ENCODE data around the gene CALHM3.

DNA sequence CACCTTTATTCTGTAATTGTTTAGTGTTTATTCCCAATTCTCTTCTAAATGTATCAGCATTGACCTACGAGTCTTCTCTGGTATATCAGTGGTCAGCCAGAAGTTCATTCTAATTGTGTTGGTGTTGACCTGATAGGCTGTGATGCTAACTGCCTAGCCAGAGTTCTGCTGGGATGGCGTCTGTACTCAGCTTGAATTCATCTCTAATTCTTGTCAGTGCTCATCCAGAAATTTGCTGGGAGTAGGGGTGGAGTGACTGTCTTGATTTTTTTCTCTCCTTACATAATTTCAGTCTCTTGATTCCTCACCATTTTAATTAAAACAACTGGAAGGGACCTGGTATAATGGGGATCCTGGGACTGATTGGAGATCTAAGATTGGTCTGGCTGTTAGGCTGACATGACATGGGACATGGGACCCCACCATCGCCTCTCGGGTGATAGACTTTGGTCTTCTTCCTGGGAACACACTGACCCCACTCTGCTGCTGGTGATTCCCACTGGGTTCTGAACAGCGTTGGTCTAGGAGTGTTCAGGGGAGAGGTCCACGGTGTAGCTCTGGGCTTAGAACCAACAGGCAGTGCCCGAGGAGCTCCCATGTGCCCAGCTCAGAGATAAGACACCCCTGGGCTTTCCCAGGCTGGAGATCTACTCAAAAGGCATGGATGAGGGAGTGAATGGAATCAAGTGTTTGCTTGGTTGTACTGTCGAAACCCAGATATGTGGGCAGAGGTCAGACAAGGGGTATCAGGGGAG is 18.3 kb upstream of the CALHM3 start:
- TF ChIP-seq POLR2AphosphoS5 (IDR thresholded peaks at IDR 0.05) (no peak), POLR2A (IDR thresholded peaks at IDR 0.05) (no peak), EP300 (IDR thresholded peaks at IDR 0.05) (no peak)
- TF ChIP-seq, protein P1, sequence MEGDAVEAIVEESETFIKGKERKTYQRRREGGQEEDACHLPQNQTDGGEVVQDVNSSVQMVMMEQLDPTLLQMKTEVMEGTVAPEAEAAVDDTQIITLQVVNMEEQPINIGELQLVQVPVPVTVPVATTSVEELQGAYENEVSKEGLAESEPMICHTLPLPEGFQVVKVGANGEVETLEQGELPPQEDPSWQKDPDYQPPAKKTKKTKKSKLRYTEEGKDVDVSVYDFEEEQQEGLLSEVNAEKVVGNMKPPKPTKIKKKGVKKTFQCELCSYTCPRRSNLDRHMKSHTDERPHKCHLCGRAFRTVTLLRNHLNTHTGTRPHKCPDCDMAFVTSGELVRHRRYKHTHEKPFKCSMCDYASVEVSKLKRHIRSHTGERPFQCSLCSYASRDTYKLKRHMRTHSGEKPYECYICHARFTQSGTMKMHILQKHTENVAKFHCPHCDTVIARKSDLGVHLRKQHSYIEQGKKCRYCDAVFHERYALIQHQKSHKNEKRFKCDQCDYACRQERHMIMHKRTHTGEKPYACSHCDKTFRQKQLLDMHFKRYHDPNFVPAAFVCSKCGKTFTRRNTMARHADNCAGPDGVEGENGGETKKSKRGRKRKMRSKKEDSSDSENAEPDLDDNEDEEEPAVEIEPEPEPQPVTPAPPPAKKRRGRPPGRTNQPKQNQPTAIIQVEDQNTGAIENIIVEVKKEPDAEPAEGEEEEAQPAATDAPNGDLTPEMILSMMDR (IDR thresholded peaks at IDR 0.05): no peak
